Measurements from ENCODE around the gene CYSRT1. TPM values are rescaled to one million over a fixed set of nuclear protein-coding genes. Genes with fewer than 3 reads are reported as not detected.
A peak's percentile ranks its signal among the peaks of the same experiment; 100 is the strongest.

CYSRT1 gene
- total and polyA plus RNA-seq, 2 donors = 0.57 to 2.8 TPM

DNA sequence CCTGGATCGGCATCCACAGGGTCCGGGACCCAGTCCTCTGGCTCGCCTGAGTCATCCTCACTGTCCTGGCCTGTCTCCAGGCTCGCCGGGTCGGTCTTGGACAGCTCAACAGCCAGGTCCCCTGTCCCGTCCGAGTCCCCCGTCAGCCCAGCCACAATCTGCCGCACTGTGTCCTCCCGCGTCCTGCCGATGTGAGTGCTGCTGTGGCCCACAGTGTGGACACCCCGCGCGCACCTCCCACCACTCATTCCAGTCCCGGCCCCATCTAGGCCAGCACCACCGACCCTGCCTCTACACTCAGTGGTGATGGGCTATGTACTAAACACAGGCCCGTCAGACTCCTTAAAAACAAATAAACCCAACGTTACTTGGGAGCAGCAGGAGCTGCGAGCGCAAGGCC is 43.3 kb upstream of the CYSRT1 start:
- DNase-seq (ENCODE audit: low read depth in 6 of 9, low spot score in 9 of 9) = no peak
- peaks cover 0 to 1% of the 10 kb centered on the region in 2 donors for H3K4me1 ChIP-seq (ENCODE audit: control insufficient read depth in 2 of 2, insufficient read depth in 2 of 2, low read length in 2 of 2)
- WGBS = 98% methylated on average over 22 of the region's 22 CpGs
- no peak overlapping the region for H3K27ac ChIP-seq (ENCODE audit: low read depth in 1 of 2, low read length in 1 of 2)
- H3K27me3 ChIP-seq (ENCODE audit: control insufficient read depth in 2 of 2, insufficient read depth in 1 of 2, low read length in 1 of 2) = no peaks in the 10 kb centered on the region
- H3K36me3 ChIP-seq (ENCODE audit: control insufficient read depth in 2 of 2, insufficient read depth in 2 of 2, low read length in 1 of 2) = peaks cover 63 to 94% of the 10 kb centered on the region in 2 donors
- H3K9me3 ChIP-seq (ENCODE audit: control insufficient read depth in 2 of 2, insufficient read depth in 1 of 2, low read length in 1 of 2) = no peaks in the 10 kb centered on the region
- H3K4me3 ChIP-seq (ENCODE audit: low read length in 2 of 2) = no peak overlapping the region

DNA sequence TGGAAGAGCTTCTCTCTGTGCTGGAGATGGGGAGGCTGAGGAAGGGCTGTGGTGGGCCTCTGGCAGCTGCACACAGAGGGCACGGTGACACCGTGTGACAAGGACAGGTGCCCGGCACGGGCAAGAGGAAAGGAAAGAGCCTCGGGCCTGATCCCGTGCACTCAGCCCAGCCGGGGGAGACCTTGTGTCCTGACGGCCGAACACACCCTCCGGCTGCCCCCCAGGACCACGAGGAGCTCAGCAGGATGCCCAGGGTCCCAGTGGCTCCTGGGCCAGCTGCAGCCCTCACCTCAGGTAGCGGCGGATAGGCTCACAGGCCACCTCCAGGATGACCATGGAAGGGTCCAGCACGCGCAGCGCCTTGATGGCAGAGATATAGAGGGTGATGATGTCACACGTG is 42.1 kb upstream of the CYSRT1 start:
- no peak for DNase-seq (ENCODE audit: low read depth in 6 of 9, low spot score in 9 of 9)
- H3K27ac ChIP-seq (ENCODE audit: low read depth in 1 of 2, low read length in 1 of 2) = no peak overlapping the region
- no peak overlapping the region for H3K4me3 ChIP-seq (ENCODE audit: low read length in 2 of 2)
- 99% methylated on average over 17 of the region's 17 CpGs for WGBS
- H3K4me1 ChIP-seq (ENCODE audit: control insufficient read depth in 2 of 2, insufficient read depth in 2 of 2, low read length in 2 of 2) = peaks cover 9 to 13% of the 10 kb centered on the region in 2 donors
- H3K9me3 ChIP-seq (ENCODE audit: control insufficient read depth in 2 of 2, insufficient read depth in 1 of 2, low read length in 1 of 2) = no peaks in the 10 kb centered on the region
- no peaks in the 10 kb centered on the region for H3K27me3 ChIP-seq (ENCODE audit: control insufficient read depth in 2 of 2, insufficient read depth in 1 of 2, low read length in 1 of 2)
- peaks cover 68 to 84% of the 10 kb centered on the region in 2 donors for H3K36me3 ChIP-seq (ENCODE audit: control insufficient read depth in 2 of 2, insufficient read depth in 2 of 2, low read length in 1 of 2)

DNA sequence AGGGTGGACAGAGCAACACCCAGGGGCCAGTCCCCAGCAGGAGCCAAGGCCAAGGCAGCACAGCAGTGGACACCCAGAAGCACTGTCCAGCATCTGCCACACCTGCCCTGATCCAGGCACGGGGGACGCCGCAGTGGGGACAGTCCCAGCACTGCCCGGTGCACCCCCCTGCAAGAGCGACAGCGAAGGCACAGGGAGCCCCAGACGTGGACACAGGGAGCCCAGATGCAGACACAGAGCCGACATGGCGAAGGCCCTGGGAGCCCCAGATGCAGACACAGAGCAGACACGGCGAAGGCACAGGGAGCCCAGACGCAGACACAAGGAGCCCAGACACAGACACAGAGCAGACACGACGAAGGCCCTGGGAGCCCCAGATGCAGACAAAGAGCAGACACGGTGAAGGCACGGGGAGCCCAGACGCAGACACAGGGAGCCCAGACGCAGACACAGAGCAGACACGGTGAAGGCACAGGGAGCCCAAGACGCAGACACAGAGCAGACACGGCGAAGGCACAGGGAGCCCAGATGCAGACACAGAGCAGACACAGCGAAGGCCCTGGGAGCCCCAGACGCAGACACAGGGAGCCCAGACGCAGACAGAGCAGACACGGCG is 40.9 kb upstream of the CYSRT1 start:
- H3K9me3 ChIP-seq (ENCODE audit: control insufficient read depth in 2 of 2, insufficient read depth in 1 of 2, low read length in 1 of 2) = no peaks in the 10 kb centered on the region
- no peaks in the 10 kb centered on the region for H3K27me3 ChIP-seq (ENCODE audit: control insufficient read depth in 2 of 2, insufficient read depth in 1 of 2, low read length in 1 of 2)
- DNase-seq (ENCODE audit: low read depth in 6 of 9, low spot score in 9 of 9) = no peak
- peaks cover 58 to 71% of the 10 kb centered on the region in 2 donors for H3K36me3 ChIP-seq (ENCODE audit: control insufficient read depth in 2 of 2, insufficient read depth in 2 of 2, low read length in 1 of 2)
- H3K27ac ChIP-seq (ENCODE audit: low read depth in 1 of 2, low read length in 1 of 2) = no peak overlapping the region
- H3K4me1 ChIP-seq (ENCODE audit: control insufficient read depth in 2 of 2, insufficient read depth in 2 of 2, low read length in 2 of 2) = peaks cover 10 to 15% of the 10 kb centered on the region in 2 donors
- 98% methylated on average over 27 of the region's 27 CpGs for WGBS
- H3K4me3 ChIP-seq (ENCODE audit: low read length in 2 of 2) = no peak overlapping the region

DNA sequence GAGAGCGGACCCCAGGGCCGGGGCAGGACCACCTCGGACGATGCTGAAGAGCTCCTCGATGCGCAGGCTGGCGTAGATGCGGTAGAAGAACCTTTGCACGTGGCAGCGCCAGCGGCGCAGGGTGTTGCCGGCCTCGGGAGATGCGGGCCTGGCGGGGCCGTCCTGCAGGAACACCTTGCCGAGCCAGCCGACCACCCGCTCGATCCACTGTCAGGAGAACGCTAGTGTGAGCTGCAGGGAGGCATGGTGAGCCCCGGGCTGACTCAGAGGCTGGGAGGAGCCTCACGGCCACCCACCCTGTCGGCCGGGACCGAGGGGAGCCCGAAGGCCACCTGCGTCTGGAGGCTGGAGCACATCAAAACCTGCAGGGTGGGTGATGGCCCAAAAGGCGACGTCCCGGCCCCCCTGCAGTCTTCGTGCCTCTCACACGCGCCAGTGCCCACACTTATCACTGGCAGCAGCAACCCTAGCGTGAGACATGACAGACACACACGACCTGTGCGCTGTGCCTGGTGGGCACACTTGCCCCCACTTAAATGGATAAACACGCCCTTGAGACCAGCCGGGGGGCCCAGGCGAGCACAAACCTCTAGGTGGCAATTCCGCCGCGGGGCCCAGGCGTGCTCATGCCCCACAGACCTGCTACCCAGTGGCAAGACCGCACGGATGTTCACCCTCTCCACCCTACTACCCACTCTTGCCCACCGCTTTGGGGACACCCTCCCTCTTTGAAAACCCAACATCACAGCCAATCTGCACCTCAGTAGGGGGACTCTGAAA is 39.9 kb upstream of the CYSRT1 start:
- Histone ChIP-seq H3K4me1 (ENCODE audit: control insufficient read depth in 2 of 2, insufficient read depth in 2 of 2, low read length in 2 of 2) (peaks cover 17 to 25% of the 10 kb centered on the region in 2 donors), H3K27ac (ENCODE audit: low read depth in 1 of 2, low read length in 1 of 2) (no peak overlapping the region), H3K27me3 (ENCODE audit: control insufficient read depth in 2 of 2, insufficient read depth in 1 of 2, low read length in 1 of 2) (no peaks in the 10 kb centered on the region), H3K36me3 (ENCODE audit: control insufficient read depth in 2 of 2, insufficient read depth in 2 of 2, low read length in 1 of 2) (peaks cover 53 to 65% of the 10 kb centered on the region in 2 donors), H3K4me3 (ENCODE audit: low read length in 2 of 2) (no peak overlapping the region), H3K9me3 (ENCODE audit: control insufficient read depth in 2 of 2, insufficient read depth in 1 of 2, low read length in 1 of 2) (no peaks in the 10 kb centered on the region)
- DNase-seq (ENCODE audit: low read depth in 6 of 9, low spot score in 9 of 9) = no peak
- 97% methylated on average over 48 of the region's 48 CpGs for WGBS

DNA sequence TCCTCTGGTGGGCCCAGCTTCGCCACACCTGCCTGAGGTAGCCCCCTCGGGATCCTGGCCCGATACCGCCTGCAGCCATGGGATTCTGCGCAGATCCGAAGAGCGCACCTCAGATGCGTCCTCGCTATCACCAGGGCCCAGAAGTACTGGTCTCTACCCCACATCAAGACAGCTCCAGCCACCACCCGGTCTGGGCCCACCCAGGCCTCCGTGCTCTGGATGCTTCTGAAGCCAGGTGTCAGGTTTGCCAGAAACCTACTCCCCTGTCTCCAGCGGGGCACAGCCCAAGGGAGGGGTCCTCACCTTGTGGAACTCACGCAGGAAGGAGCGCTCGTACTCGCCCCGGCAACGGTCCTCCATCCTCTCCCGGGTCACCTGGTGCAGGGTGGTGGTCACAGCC is 39.1 kb upstream of the CYSRT1 start:
- 98% methylated on average over 19 of the region's 19 CpGs for WGBS
- Histone ChIP-seq H3K4me1 (ENCODE audit: control insufficient read depth in 2 of 2, insufficient read depth in 2 of 2, low read length in 2 of 2) (peaks cover 18 to 25% of the 10 kb centered on the region in 2 donors), H3K9me3 (ENCODE audit: control insufficient read depth in 2 of 2, insufficient read depth in 1 of 2, low read length in 1 of 2) (no peaks in the 10 kb centered on the region)

DNA sequence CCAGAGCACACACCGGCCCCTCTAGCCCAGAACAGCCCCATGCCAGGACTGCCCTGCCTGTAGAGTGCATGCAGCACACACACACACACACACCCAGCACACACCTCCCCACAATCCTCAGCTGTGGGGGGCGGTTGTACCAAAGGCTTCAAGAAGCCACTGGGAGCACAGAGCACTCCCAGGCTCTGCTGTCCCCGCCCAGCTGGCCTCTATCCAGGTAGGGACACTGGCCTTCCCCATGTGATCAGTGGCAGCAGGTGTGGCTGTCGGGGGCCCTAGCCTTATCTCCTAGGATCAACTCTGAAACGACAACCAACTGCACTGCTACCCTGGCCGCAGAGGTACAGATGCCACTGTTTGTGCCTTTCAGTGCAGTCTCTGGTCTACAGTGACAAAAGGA is 38.6 kb upstream of the CYSRT1 start:
- 95% methylated on average over 6 of the region's 6 CpGs for WGBS
- no peak for DNase-seq (ENCODE audit: low read depth in 6 of 9, low spot score in 9 of 9)
- H3K9me3 ChIP-seq (ENCODE audit: control insufficient read depth in 2 of 2, insufficient read depth in 1 of 2, low read length in 1 of 2) = no peaks in the 10 kb centered on the region
- H3K36me3 ChIP-seq (ENCODE audit: control insufficient read depth in 2 of 2, insufficient read depth in 2 of 2, low read length in 1 of 2) = peaks cover 53 to 65% of the 10 kb centered on the region in 2 donors
- H3K4me3 ChIP-seq (ENCODE audit: low read length in 2 of 2) = no peak overlapping the region
- no peaks in the 10 kb centered on the region for H3K27me3 ChIP-seq (ENCODE audit: control insufficient read depth in 2 of 2, insufficient read depth in 1 of 2, low read length in 1 of 2)
- H3K27ac ChIP-seq (ENCODE audit: low read depth in 1 of 2, low read length in 1 of 2) = no peak overlapping the region
- H3K4me1 ChIP-seq (ENCODE audit: control insufficient read depth in 2 of 2, insufficient read depth in 2 of 2, low read length in 2 of 2) = peaks cover 18 to 25% of the 10 kb centered on the region in 2 donors

More for the DNA sequence above, 39.1 kb upstream of the CYSRT1 start:
- Histone ChIP-seq H3K36me3 (ENCODE audit: control insufficient read depth in 2 of 2, insufficient read depth in 2 of 2, low read length in 1 of 2) (peaks cover 53 to 65% of the 10 kb centered on the region in 2 donors), H3K27me3 (ENCODE audit: control insufficient read depth in 2 of 2, insufficient read depth in 1 of 2, low read length in 1 of 2) (no peaks in the 10 kb centered on the region), H3K27ac (ENCODE audit: low read depth in 1 of 2, low read length in 1 of 2) (no peak overlapping the region), H3K4me3 (ENCODE audit: low read length in 2 of 2) (no peak overlapping the region)
- no peak for DNase-seq (ENCODE audit: low read depth in 6 of 9, low spot score in 9 of 9)

DNA sequence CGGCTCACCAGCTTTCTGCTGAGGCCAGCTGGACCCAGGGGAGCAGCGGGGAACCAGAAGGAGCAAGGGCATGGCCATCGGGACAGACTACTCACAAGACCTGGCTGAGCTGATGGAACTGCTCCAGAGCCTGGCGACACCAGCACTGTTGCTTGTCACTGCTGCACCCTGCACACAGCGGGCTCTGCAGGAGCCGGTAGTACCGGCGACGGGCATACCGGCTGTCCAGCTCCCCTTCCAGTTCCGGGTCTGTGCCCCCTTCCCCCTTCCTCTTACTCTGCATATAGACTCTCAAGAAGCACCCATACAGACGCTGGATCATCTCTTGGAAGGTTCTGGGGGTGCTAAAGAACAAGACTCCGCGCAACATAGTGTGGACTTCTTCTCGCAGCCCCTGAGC is 37.6 kb upstream of the CYSRT1 start:
- Histone ChIP-seq H3K27me3 (ENCODE audit: control insufficient read depth in 2 of 2, insufficient read depth in 1 of 2, low read length in 1 of 2) (no peaks in the 10 kb centered on the region), H3K9me3 (ENCODE audit: control insufficient read depth in 2 of 2, insufficient read depth in 1 of 2, low read length in 1 of 2) (no peaks in the 10 kb centered on the region), H3K4me1 (ENCODE audit: control insufficient read depth in 2 of 2, insufficient read depth in 2 of 2, low read length in 2 of 2) (peaks cover 18 to 25% of the 10 kb centered on the region in 2 donors), H3K4me3 (ENCODE audit: low read length in 2 of 2) (peak overlapping the region; percentile 90 to 99), H3K36me3 (ENCODE audit: control insufficient read depth in 2 of 2, insufficient read depth in 2 of 2, low read length in 1 of 2) (peaks cover 48 to 68% of the 10 kb centered on the region in 2 donors), H3K27ac (ENCODE audit: low read depth in 1 of 2, low read length in 1 of 2) (no peak overlapping the region)
- DNase-seq (ENCODE audit: low read depth in 6 of 9, low spot score in 9 of 9) = no peak
- 92% methylated on average over 15 of the region's 15 CpGs for WGBS

DNA sequence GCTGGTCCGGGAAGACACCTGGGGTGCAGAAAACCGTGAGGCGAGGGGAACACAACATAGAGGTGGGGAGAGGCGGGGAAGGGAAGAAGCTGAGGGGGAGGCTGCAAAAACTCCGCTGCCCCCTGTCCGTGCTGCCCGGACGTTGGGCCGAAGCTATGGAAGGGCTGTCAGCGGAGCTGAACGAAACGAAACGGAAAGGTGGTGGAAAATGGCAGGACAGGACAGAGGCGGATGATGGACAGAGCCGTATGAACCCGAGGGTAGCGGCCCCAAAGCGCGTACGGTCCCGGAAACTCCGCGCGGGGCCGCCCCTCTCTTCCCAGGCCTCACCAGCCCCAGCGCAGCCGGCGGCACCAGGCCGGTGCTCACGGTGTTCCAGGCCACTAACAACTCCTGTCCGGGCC is 36.9 kb upstream of the CYSRT1 start:
- H3K4me3 ChIP-seq (ENCODE audit: low read length in 2 of 2) = peak overlapping the region; percentile 90 to 99
- DNase-seq (ENCODE audit: low read depth in 6 of 9, low spot score in 9 of 9) = no peak
- peaks cover 41 to 61% of the 10 kb centered on the region in 2 donors for H3K36me3 ChIP-seq (ENCODE audit: control insufficient read depth in 2 of 2, insufficient read depth in 2 of 2, low read length in 1 of 2)
- H3K27ac ChIP-seq (ENCODE audit: low read depth in 1 of 2, low read length in 1 of 2) = peak overlapping the region; percentile 69 to 95
- no peaks in the 10 kb centered on the region for H3K9me3 ChIP-seq (ENCODE audit: control insufficient read depth in 2 of 2, insufficient read depth in 1 of 2, low read length in 1 of 2)
- H3K27me3 ChIP-seq (ENCODE audit: control insufficient read depth in 2 of 2, insufficient read depth in 1 of 2, low read length in 1 of 2) = no peaks in the 10 kb centered on the region
- under 1% methylated on average over 31 of the region's 31 CpGs for WGBS
- peaks cover 18 to 25% of the 10 kb centered on the region in 2 donors for H3K4me1 ChIP-seq (ENCODE audit: control insufficient read depth in 2 of 2, insufficient read depth in 2 of 2, low read length in 2 of 2)
